Renal pelvis (tissue), 4 donors: ENCODE results near the gene FADS2. TPM values are rescaled to one million over a fixed set of nuclear protein-coding genes. Genes with fewer than 3 reads are reported as not detected.
A peak's percentile ranks its signal among the peaks of the same experiment; 100 is the strongest.

ENCODE experiments used
- DNase-seq: peaks from one replicate; pipeline ENCODE4 v3.0.0-alpha.2; 2013
- polyA plus RNA-seq, 3 donors: library from polyadenylated mRNA; unstranded; fragments of 120-200 nt; gene quantifications; one replicate each; pipeline ENCODE4 v1.2.1, GENCODE V29; 2013; ENCODE audit not compliant: insufficient read length in 3 of 3

FADS2 gene
- polyA plus RNA-seq, 3 donors, result 105 to 148 (median 111) TPM

GRCh38 chr11:61815790-61816735, 12.0 kb upstream of the FADS2 start:
- DNase-seq, result peak; percentile 77

GRCh38 chr11:61816736-61817455, 11.2 kb upstream of the FADS2 start, which contains the start of gene FADS1:
FADS1 (minus strand) TSS chr11:61817003; CDS start chr11:61816929, 74 bp downstream.
- DNase-seq, result peak; percentile 94

GRCh38 chr11:61817471-61818202, 10.5 kb upstream of the FADS2 start:
- peak; percentile 38 for DNase-seq

DNA sequence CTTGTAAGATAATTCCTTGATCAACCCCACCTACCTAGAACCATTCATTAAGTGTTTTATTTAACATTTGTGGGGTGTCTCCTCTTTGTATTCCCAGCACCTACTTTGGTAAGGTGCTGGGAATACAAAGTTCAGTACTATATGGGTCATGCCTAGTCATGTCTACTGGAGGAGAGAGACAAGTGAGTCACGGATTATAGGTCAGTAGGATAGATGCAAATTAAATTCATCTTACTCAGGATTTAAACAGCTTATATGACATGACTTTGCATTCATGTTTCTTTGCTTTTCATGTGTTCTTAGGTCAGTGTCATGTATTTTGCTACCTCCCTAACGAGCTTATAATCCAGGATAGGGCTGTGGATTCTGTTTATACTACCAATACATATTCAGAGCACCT, 7.9 kb upstream of the FADS2 start:
- no peak for DNase-seq

DNA sequence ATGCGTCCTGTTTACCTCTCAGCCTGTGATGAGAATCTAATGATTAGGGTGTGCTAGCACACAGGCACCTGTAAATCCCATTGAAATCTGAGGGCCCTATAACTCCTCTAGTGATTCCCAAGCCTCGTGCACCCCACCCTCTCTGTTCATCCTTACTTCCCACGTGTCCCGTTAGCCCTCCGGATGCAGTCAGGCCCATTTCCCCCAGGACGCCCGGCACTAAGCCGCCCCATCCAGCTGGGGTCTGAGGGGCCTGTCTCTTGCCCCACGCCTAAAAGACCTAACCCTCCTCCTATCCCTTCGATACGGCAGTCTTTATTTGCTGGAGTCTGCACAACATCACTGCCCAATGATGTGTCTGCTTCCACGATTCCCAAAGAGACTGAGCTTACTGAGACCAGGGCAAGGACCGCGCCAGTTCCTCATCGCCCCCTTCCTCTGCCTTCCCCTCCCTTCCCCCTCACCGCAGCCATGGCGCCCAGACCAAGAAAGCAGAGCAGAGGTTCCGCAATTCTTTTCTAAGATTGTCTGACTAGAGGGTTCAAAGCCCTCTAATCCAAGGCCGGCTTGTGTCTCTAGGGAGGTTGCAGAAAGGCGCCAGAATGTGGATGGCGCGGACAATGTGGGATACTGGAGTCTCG, 1.1 kb upstream of the FADS2 start:
- DNase-seq, result no peak

GRCh38 chr11:61828379-61828628, 204 bp downstream of the FADS2 start:
- DNase-seq, result no peak

GRCh38 chr11:61828629-61829407, 718 bp downstream of the FADS2 start:
- DNase-seq, result peak; percentile 46

- no peak for DNase-seq
Measured at GRCh38 chr11:61829806-61830205, 1.7 kb downstream of the FADS2 start.

DNA sequence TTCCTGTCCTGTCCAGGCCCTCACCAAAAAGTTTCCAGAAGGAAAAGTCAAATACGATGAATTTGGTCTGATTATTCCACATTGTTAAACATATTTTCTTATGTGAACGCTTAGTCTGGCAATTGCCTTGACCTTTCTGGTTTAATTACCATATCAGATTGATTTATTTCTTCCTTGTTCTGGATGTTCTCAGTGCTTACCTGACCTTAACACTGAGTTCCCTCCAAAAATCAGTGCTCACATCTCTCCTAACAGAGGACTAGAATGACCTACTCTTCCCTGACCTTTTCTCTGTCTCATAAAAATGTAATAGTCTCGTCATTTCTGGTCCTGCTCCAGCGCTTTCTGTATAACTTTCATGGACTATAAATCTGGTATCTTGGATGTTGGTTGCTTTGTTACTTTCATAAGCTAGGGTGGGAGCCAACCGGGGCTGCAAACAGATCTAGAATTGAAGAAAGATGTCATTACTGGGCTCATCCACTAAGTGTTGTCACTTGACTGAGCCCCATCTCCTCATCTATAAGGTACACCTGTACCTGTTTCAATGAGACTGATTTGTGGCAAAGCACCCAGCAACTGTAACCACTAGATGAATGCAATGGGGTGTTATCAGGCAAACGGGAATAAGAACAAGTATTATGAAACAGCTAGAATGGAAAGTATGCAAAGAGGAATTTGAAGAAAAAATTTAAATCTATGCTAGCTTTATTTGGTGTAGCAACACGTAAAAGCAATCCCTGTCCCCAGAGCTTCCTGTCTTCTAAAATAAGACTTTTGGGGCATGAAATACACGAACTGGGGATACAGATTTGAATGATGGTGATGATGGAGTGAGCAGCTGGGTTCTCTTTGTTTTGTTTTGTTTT, 2.4 kb downstream of the FADS2 start:
- DNase-seq, result peak; percentile 19

- DNase-seq, result no peak
Measured at GRCh38 chr11:61832207-61832606, 4.1 kb downstream of the FADS2 start.

GRCh38 chr11:61832754-61833153, 4.7 kb downstream of the FADS2 start:
- no peak for DNase-seq

GRCh38 chr11:61833471-61833870, 5.4 kb downstream of the FADS2 start:
- no peak for DNase-seq

- no peak for DNase-seq
Measured at GRCh38 chr11:61833926-61834277, 5.8 kb downstream of the FADS2 start.

GRCh38 chr11:61834278-61835048, 6.4 kb downstream of the FADS2 start:
- DNase-seq, result peak; percentile 16

- DNase-seq, result no peak
Measured at GRCh38 chr11:61836193-61836592, 8.1 kb downstream of the FADS2 start.

DNA sequence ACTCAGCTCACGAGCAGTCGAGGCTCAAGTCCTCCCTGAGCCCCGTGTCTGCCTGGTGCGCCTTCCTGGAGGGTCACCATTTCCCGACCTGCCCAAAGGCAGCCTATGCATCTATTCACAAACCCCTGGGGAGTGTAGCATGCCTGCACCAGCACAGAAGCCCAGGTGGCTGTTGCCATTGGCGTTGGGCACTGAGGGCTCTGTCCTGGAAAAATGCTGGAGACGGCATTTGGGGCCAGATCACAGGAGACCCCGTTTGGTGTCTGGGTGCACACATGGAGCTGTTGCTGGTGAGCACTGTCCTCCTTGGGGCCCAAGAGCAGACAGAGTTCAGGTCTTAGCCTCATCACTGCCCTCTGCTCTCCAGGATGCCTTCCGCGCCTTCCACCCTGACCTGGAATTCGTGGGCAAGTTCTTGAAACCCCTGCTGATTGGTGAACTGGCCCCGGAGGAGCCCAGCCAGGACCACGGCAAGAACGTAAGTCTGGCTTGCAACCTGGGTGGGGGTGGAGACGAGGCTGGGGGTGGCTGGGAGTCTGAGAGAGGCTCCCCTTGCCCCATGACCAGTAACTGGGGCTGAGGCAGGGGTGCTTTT, 9.4 kb downstream of the FADS2 start:
- no peak for DNase-seq

- DNase-seq, result no peak
Measured at GRCh38 chr11:61838501-61838900, 10.4 kb downstream of the FADS2 start.

- DNase-seq, result no peak
Measured at GRCh38 chr11:61838921-61839320, 10.8 kb downstream of the FADS2 start.

- no peak for DNase-seq
Measured at GRCh38 chr11:61839742-61840141, 11.6 kb downstream of the FADS2 start.
